Loucy (cell line): ENCODE measurements around the gene CXCR2.
"Not testable (repeated sequence)": the region's sequence is repeated elsewhere in the genome, so short reads cannot be mapped to it uniquely, and the experiment has no call there.

Source experiments
- H2AFZ ChIP-seq: fragments of 200-600 bp; sonication (generic); 2 replicates; pipeline ENCODE4 v1.6.0; 2016; ENCODE audit warnings: antibody characterized with exemption, mild to moderate bottlenecking, low read length, moderate library complexity
- H3F3A ChIP-seq: fragments of 200-600 bp; 2 replicates; pipeline ENCODE4 v1.6.0; 2016; ENCODE audit warnings: antibody characterized with exemption, low read depth, mild to moderate bottlenecking
- H3K27me3 ChIP-seq: fragments of 200-600 bp; sonication (generic); 2 replicates; pipeline ENCODE4 v1.6.1; 2014; ENCODE audit warnings: low read length, mild to moderate bottlenecking; ENCODE audit not compliant: insufficient read depth, poor library complexity, severe bottlenecking
- H3K36me3 ChIP-seq: fragments of 200-600 bp; sonication (generic); 2 replicates; pipeline ENCODE4 v1.6.1; 2016; ENCODE audit warnings: low read length; ENCODE audit not compliant: insufficient read depth
- H3K4me1 ChIP-seq: fragments of 200-600 bp; sonication (generic); 2 replicates; pipeline ENCODE4 v1.5.1; 2014; ENCODE audit warnings: low read length, mild to moderate bottlenecking; ENCODE audit not compliant: insufficient read depth, poor library complexity, severe bottlenecking
- H3K4me2 ChIP-seq: fragments of 200-600 bp; sonication (generic); 2 replicates; pipeline ENCODE4 v1.6.0; 2014; ENCODE audit warnings: antibody characterized with exemption, low read length, low read depth, mild to moderate bottlenecking; ENCODE audit not compliant: poor library complexity, severe bottlenecking
- H3K4me3 ChIP-seq: fragments of 200-600 bp; sonication (generic); 2 replicates; pipeline ENCODE4 v1.5.1; 2014; ENCODE audit warnings: low read length, mild to moderate bottlenecking, mixed read lengths; ENCODE audit not compliant: poor library complexity, severe bottlenecking
- H3K79me2 ChIP-seq: fragments of 200-600 bp; sonication (generic); 2 replicates; pipeline ENCODE4 v1.6.1; 2014; ENCODE audit warnings: low read length; ENCODE audit not compliant: insufficient read depth
- H3K9ac ChIP-seq: fragments of 200-600 bp; sonication (generic); 2 replicates; pipeline ENCODE4 v1.6.0; 2014; ENCODE audit warnings: mild to moderate bottlenecking, low read depth, low read length, moderate library complexity; ENCODE audit not compliant: poor library complexity, severe bottlenecking
- H3K9me2 ChIP-seq: fragments of 200-600 bp; sonication (generic); replicated peaks from 2 replicates; pipeline ENCODE4 v1.6.1; 2016; ENCODE audit warnings: low read depth, low read length, mixed read lengths
- H3K9me3 ChIP-seq: fragments of 200-600 bp; sonication (generic); 2 replicates; pipeline ENCODE4 v1.6.1; 2014; ENCODE audit warnings: mild to moderate bottlenecking, antibody characterized with exemption, low read length, low read depth; ENCODE audit not compliant: insufficient read depth
- H4K20me1 ChIP-seq: fragments of 200-600 bp; sonication (generic); 2 replicates; pipeline ENCODE4 v1.6.0; 2014; ENCODE audit warnings: antibody characterized with exemption, low read length, mild to moderate bottlenecking; ENCODE audit not compliant: insufficient read depth, poor library complexity, severe bottlenecking
- CTCF ChIP-seq: fragments of 200-600 bp; sonication (generic); conservative IDR thresholded peaks from 2 replicates; pipeline ENCODE4 v1.5.1; 2014; ENCODE audit warnings: mild to moderate bottlenecking, antibody characterized with exemption, low read length
- EZH2phosphoT487 ChIP-seq: fragments of 200-600 bp; IDR thresholded peaks from 2 replicates; pipeline ENCODE4 v1.6.1; 2018; ENCODE audit warnings: antibody characterized with exemption, mild to moderate bottlenecking, moderate library complexity, borderline replicate concordance

CXCR2 gene

GRCh38 chr2:218168016-218168415, 42.2 kb downstream of the CXCR2 start:
- Histone ChIP-seq H3K9me2 (no peaks in the 10 kb centered on the region), H3K4me3 (no peak overlapping the region), H3K9me3 (no peaks in the 10 kb centered on the region), H4K20me1 (no peaks in the 10 kb centered on the region), H2AFZ (no peak overlapping the region), H3K4me1 (peaks cover 14% of the 10 kb centered on the region), H3K4me2 (no peak overlapping the region), H3K36me3 (no peaks in the 10 kb centered on the region), H3K79me2 (no peaks in the 10 kb centered on the region), H3F3A (no peaks in the 10 kb centered on the region), H3K9ac (no peak overlapping the region), H3K27me3 (no peaks in the 10 kb centered on the region)
- no peak for TF ChIP-seq CTCF
- TF ChIP-seq EZH2phosphoT487, result no peak

- Histone ChIP-seq H3K4me1 (peaks cover 14% of the 10 kb centered on the region), H3K36me3 (no peaks in the 10 kb centered on the region), H3K9me3 (no peaks in the 10 kb centered on the region), H3F3A (no peaks in the 10 kb centered on the region), H3K4me2 (no peak overlapping the region), H3K9ac (no peak overlapping the region), H4K20me1 (no peaks in the 10 kb centered on the region), H3K27me3 (no peaks in the 10 kb centered on the region), H3K9me2 (no peaks in the 10 kb centered on the region), H2AFZ (peak overlapping the region; percentile 77), H3K4me3 (no peak overlapping the region), H3K79me2 (no peaks in the 10 kb centered on the region)
- TF ChIP-seq CTCF (peak; percentile 93), EZH2phosphoT487 (no peak)
These were observed 43.0 kb downstream of the CXCR2 start for GRCh38 chr2:218168635-218169462.

GRCh38 chr2:218169757-218170546, 44.1 kb downstream of the CXCR2 start:
- Histone ChIP-seq H3K36me3 (no peaks in the 10 kb centered on the region), H3K9me2 (no peaks in the 10 kb centered on the region), H3K79me2 (no peaks in the 10 kb centered on the region), H3K9ac (no peak overlapping the region), H3K9me3 (no peaks in the 10 kb centered on the region), H3K27me3 (no peaks in the 10 kb centered on the region), H3K4me1 (peaks cover 14% of the 10 kb centered on the region), H3K4me2 (no peak overlapping the region), H2AFZ (0 out of 2 replicates have a peak overlapping the region, but pooled peaks have one; percentile 77), H3F3A (no peaks in the 10 kb centered on the region), H3K4me3 (no peak overlapping the region), H4K20me1 (no peaks in the 10 kb centered on the region)
- TF ChIP-seq EZH2phosphoT487 (no peak), CTCF (no peak)

- H3K4me2 ChIP-seq, H3K79me2 ChIP-seq, H3K9ac ChIP-seq, H3K27me3 ChIP-seq, H3K9me2 ChIP-seq, H4K20me1 ChIP-seq, H3K4me3 ChIP-seq, H3F3A ChIP-seq, H3K9me3 ChIP-seq, H3K36me3 ChIP-seq, H2AFZ ChIP-seq: not testable (repeated sequence)
- peaks cover 11% of the 10 kb centered on the region for H3K4me1 ChIP-seq
These were observed 45.9 kb downstream of the CXCR2 start for GRCh38 chr2:218171744-218172143.
